Tibial nerve (tissue), 4 donors: ENCODE measurements around the gene RPS5. TPM values are rescaled to one million over a fixed set of nuclear protein-coding genes. Genes with fewer than 3 reads are reported as not detected.

Experiments used
- DNase-seq, 2 donors: peaks; one replicate each; pipeline ENCODE4 v3.0.0-alpha.2; 2019; ENCODE audit warnings: low spot score in 2 of 2
- H3K27ac ChIP-seq, 4 donors: fragments of 200-600 bp; sonication (generic) in 3 of 4; one replicate each; pipeline ENCODE4 v1.5.1; 2017 to 2019; ENCODE audit warnings: mild to moderate bottlenecking in 1 of 4
- H3K27me3 ChIP-seq, 2 donors: fragments of 200-600 bp; sonication (generic) in 1 of 2; one replicate each; pipeline versions ENCODE4 v1.5.1 to v1.6.0; 2017 to 2019
- H3K36me3 ChIP-seq, 3 donors: fragments of 200-600 bp; sonication (generic); one replicate each; pipeline ENCODE4 v1.5.1; 2018 to 2019
- H3K4me1 ChIP-seq, 4 donors: fragments of 200-600 bp; sonication (generic) in 3 of 4; one replicate each; pipeline ENCODE4 v1.5.1; 2017 to 2019
- H3K4me3 ChIP-seq, 4 donors: fragments of 200-600 bp; sonication (generic) in 3 of 4; one replicate each; pipeline ENCODE4 v1.5.1; 2017 to 2019; ENCODE audit warnings: mild to moderate bottlenecking in 1 of 4, moderate library complexity in 1 of 4
- H3K9me3 ChIP-seq, 4 donors: fragments of 200-600 bp; sonication (generic) in 3 of 4; one replicate each; pipeline ENCODE4 v1.5.1; 2017 to 2019
- EP300 ChIP-seq, 2 donors: sonication (generic); formaldehyde crosslinking; IDR thresholded peaks; one replicate each; pipeline ENCODE4 v1.6.1; 2017; ENCODE audit warnings: antibody characterized with exemption in 2 of 2, mild to moderate bottlenecking in 1 of 2
- POLR2A ChIP-seq, 2 donors: fragments of 450-650 bp; IDR thresholded peaks; one replicate each; pipeline ENCODE4 v1.6.1; 2017; ENCODE audit warnings: antibody characterized with exemption in 2 of 2, mild to moderate bottlenecking in 2 of 2, moderate library complexity in 2 of 2
- WGBS, 2 donors: methylation state at CpG; one replicate each; pipeline ENCODE4 v1.1.5; 2018; 5-methylcytosine and 5-hydroxymethylcytosine counted together
- total RNA-seq, 4 donors: library from RNA; depleted of rRNA; stranded (reverse); fragments of >200 nt; gene quantifications; one replicate each; pipeline ENCODE4 v1.1.0, GENCODE V29; 2016
- TF ChIP-seq, protein P1 (sequence below), 5 experiments: fragments of 200-600 bp in 3 of 5; fragments of 450-650 bp in 2 of 5; sonication (generic) in 3 of 5; IDR thresholded peaks; one replicate each; pipeline ENCODE4 v1.5.1; 2016 to 2019; ENCODE audit warnings: antibody characterized with exemption in 5 of 5, mild to moderate bottlenecking in 3 of 5, moderate library complexity in 2 of 5

RPS5 gene
- total RNA-seq, 4 donors from 2014 or later: 1,161 to 1,574 (median 1,263) TPM

GRCh38 chr19:58379246-58379645, 7.8 kb upstream of the RPS5 start:
- Histone ChIP-seq H3K4me1 (peaks cover 0 to 31% (median 19%) of the 10 kb centered on the region in 4 donors), H3K27ac (peak overlapping the region in 1 of 4 donors; percentile 95), H3K9me3 (no peaks in the 10 kb centered on the region), H3K27me3 (no peaks in the 10 kb centered on the region), H3K36me3 (no peaks in the 10 kb centered on the region), H3K4me3 (no peak overlapping the region)
- no peak for DNase-seq
- WGBS, 2 donors: 93 to 95% methylated on average over 3 to 6 of the region's 6 CpGs
- TF ChIP-seq EP300 (IDR thresholded peaks at IDR 0.05): no peak
- TF ChIP-seq, protein P1, sequence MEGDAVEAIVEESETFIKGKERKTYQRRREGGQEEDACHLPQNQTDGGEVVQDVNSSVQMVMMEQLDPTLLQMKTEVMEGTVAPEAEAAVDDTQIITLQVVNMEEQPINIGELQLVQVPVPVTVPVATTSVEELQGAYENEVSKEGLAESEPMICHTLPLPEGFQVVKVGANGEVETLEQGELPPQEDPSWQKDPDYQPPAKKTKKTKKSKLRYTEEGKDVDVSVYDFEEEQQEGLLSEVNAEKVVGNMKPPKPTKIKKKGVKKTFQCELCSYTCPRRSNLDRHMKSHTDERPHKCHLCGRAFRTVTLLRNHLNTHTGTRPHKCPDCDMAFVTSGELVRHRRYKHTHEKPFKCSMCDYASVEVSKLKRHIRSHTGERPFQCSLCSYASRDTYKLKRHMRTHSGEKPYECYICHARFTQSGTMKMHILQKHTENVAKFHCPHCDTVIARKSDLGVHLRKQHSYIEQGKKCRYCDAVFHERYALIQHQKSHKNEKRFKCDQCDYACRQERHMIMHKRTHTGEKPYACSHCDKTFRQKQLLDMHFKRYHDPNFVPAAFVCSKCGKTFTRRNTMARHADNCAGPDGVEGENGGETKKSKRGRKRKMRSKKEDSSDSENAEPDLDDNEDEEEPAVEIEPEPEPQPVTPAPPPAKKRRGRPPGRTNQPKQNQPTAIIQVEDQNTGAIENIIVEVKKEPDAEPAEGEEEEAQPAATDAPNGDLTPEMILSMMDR (IDR thresholded peaks at IDR 0.05): no peak
- no peak for TF ChIP-seq POLR2A (IDR thresholded peaks at IDR 0.05)

DNA sequence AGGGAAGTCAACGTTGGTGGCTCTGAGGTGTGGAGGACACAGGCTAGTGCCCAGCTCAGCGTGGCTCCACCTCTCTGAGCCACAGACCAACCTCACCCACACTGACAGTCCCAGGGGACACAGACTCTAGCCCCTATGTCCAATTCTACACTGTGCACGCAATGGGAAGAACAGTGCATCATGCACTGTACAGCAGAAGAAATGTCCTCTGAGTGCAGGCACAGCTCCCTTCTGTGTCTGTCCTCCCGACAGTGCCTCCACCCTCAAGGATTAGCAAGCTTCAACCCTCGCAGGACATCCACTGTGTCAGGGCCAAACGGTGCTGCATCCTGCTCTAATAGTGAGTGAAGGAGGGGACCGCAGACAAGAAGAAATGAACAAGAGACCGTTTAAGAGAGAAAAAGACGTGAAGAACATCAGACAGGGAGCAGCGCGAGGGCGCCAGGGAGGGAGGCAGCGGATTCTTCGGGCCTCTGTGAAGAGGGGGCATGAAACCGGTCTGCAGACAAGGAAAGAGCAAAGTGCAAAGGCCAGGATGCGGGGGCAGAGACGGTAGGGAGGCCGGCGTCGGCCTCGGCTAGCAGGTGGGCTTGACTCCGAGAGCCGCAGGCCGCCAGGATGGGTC, 6.9 kb upstream of the RPS5 start:
- H3K4me1 ChIP-seq: peaks cover 0 to 36% (median 19%) of the 10 kb centered on the region in 4 donors
- H3K27me3 ChIP-seq: no peaks in the 10 kb centered on the region
- no peaks in the 10 kb centered on the region for H3K9me3 ChIP-seq
- H3K36me3 ChIP-seq: no peaks in the 10 kb centered on the region
- DNase-seq: no peak
- H3K27ac ChIP-seq: peak overlapping the region; percentile 83 to 96 (median 94)
- WGBS, 2 donors: 4 to 5% methylated on average over 24 of the region's 24 CpGs
- TF ChIP-seq, protein P1 (IDR thresholded peaks at IDR 0.05): no peak
- TF ChIP-seq POLR2A (IDR thresholded peaks at IDR 0.05) (no peak), EP300 (IDR thresholded peaks at IDR 0.05) (no peak)
- peak overlapping the region; percentile 46 to 93 (median 79) for H3K4me3 ChIP-seq

DNA sequence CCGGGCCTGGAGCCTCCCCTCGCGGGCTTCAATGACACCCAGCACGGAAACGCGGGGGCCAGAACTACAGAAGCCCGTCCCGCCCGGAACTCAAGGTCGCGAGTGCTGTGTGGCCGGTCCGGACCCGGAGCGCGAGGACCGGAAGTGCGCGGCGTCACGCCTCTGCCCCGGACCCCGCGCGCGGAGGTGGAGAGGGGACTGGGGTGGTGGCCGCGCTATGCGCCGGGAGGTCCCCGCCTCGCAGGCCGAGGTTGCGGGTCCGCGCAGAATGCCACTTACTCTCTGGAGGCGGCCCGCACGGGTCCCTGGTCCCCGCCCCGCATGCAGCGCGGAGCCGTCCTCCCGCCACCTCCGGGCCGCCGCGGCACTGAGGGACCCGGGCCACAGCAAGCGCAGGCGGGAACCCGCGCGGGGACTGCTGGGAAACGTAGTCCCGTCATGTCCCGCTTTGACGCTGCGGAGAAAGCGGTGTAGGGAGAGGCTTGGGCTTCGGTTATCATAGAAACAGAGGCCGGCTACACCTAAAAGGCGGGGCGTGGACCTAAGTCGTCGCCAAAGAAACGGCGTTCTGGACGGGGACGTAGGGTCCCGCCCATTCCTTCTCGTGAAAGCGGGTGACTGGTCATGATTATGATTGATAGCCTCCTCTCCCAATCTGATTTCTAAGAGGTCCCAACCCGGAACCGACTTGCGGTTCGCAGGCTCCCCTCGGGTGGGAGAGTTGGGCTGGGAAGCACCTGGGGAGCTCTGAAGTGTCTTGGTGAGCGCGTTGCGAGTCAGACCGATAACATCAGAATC, 6.2 kb upstream of the RPS5 start, which contains the start of gene ZNF837:
Gene ZNF837 (minus strand): TSS at position 369 of the 798 bp plus-strand sequence. CDS start 11,698 bp downstream, outside the sequence.
- Histone ChIP-seq H3K27me3 (no peaks in the 10 kb centered on the region), H3K4me1 (peaks cover 0 to 43% (median 26%) of the 10 kb centered on the region in 4 donors), H3K27ac (peak within 1 kb of the TSS; percentile 83 to 96 (median 94)), H3K9me3 (no peaks in the 10 kb centered on the region), H3K36me3 (no peaks in the 10 kb centered on the region), H3K4me3 (peak within 1 kb of the TSS; percentile 46 to 93 (median 79))
- peak; percentile 96 to 97 for DNase-seq
- TF ChIP-seq POLR2A (IDR thresholded peaks at IDR 0.05): peak; percentile 77 to 85
- TF ChIP-seq, protein P1 (IDR thresholded peaks at IDR 0.05): peak in 2 of 5 experiments; percentile 55 to 75
- peak; percentile 26 to 90 for TF ChIP-seq EP300 (IDR thresholded peaks at IDR 0.05)
- 0 to 1% methylated on average over 24 to 66 of the region's 83 CpGs for WGBS, 2 donors

DNA sequence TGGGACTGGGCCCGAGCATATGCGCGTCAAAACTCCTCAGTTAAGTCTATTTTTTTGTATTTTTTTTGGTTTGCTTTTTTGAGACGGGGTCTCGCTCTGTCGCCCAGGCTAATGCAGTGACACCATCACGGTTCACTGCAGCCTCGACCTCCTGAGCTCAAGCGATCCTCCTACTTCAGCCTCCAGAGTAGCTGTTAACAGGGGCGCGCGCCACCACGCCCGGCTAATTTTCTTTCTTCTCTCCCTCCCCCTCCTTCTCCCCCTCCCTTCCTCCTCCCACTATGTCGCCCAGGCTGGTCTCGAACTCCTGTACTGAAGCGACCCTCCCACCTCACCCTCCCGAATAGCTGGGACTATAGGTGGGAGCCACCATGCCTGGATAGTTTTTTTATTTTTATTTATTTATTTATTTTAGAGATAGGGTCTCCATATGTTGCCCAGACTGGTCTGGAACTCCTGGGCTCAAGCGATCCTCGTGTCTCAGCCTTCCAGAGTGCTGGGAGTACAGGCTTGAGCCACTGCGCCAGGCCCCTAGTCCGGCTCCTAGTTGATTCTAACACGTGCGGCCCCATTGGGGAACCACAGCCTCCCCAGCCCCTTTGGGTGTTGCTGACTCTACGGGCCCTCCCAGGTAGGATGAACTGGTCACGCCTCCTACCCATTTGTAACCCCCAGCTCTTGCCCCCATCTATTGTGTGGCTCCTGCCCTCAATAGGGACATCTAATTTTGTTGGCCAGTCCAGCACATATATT, 5.4 kb upstream of the RPS5 start:
- no peaks in the 10 kb centered on the region for H3K9me3 ChIP-seq
- DNase-seq: no peak

More for the DNA sequence above, 5.4 kb upstream of the RPS5 start:
- Histone ChIP-seq H3K27ac (peak overlapping the region in 3 of 4 donors; percentile 93 to 96 (median 95)), H3K4me1 (peaks cover 0 to 47% (median 30%) of the 10 kb centered on the region in 4 donors), H3K36me3 (no peaks in the 10 kb centered on the region), H3K4me3 (peak overlapping the region; percentile 46 to 93 (median 79)), H3K27me3 (no peaks in the 10 kb centered on the region)
- TF ChIP-seq EP300 (IDR thresholded peaks at IDR 0.05): no peak
- TF ChIP-seq, protein P1 (IDR thresholded peaks at IDR 0.05): no peak
- no peak for TF ChIP-seq POLR2A (IDR thresholded peaks at IDR 0.05)
- 31 to 34% methylated on average over 26 of the region's 26 CpGs for WGBS, 2 donors
